NCI-H2227 (cell line): Measurements from ENCODE around the gene NCS1.

ENCODE experiments used
- DNase-seq: peaks from one replicate; lab custom pipeline; 2025; ENCODE audit not compliant: unreplicated experiment; lab: John Stamatoyannopoulos, UW

NCS1 gene

GRCh38 chr9:130147198-130147597 is 25.0 kb upstream of the NCS1 start:
- DNase-seq = no peak

DNA sequence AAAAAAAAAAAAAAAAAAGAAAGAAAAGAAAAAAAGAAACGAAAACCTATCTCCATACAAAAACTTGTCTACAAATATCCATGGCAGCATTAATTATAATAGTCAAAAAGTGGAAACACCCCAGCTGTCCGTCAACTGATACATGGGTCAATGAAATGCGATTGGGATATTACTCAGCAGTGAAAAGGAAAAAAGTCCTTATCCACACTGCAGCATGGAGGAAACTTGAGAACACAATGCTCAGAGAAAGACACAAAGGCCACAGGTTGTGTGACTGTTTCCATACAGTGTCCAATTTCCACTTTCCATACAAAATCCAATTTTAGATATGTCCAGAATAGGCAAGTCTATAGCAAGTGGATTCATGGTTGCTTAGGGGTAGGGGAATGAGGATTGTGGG is 24.3 kb upstream of the NCS1 start:
- no peak for DNase-seq

DNA sequence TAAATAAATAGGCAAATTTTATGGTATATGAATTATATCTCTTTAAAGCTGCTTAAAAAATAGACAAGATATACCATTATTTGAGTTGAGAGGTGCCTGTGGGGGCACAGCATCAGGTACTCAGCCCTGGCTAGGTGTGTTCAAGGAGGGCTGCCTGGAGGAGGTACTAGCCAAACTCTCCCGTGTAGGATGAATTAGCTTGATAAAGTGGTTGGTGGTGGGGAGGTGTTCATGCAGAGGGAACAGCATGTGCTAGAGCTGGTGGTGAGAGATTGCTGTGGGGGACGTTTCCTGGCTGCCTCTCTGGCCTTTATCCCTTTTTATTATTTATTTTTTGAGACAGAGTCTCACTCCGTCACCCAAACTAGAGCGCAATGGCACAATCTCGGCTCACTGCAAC is 23.2 kb upstream of the NCS1 start:
- no peak for DNase-seq

- DNase-seq = no peak
These were observed 22.4 kb upstream of the NCS1 start for GRCh38 chr9:130149654-130150286.

DNA sequence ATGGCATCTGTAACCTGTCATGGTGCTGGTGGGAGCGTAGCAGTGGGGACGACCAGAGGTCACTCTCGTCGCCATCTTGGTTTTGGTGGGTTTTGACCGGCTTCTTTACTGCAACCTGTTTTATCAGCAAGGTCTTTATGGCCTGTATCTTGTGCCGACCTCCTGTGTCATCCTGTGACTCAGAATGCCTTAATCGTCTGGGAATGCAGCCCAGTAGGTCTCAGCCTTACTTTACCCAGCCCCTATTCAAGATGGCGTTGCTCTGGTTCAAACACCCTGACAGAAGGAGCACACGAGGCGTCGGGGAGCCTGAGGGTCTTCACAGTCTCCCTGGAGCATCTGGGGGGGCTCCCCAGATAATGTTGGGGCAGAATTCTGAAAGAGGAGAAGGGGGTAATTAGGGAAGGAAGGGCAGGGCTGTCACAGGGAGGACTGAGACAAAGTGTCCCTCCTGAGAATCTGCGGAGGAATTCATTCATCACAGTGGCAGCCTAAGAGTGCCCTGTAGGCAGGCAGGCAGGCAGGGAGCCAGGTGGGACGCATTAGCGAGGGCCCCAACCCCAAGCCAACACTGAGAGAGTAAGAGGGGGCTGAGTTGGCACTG is 21.3 kb upstream of the NCS1 start:
- no peak for DNase-seq

DNA sequence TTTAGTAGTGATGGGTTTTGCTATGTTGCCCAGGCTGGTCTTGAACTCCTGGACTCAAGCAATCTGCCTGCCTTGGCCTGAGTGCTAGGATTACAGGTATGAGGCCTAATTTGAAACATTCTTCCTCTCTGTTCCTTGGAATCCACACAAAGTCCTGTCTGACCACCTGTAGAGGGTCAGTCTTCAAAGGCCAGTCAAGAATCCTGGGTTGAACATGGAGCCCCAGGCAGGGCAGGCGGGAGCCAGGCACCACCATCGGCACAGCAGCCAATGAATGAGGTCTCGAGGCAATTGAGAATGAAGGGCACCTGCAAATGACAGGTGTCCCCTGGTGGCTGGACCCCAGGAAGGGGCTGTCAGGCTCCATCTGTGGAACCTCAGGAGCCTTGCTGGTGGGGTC is 17.4 kb upstream of the NCS1 start:
- DNase-seq = no peak

DNA sequence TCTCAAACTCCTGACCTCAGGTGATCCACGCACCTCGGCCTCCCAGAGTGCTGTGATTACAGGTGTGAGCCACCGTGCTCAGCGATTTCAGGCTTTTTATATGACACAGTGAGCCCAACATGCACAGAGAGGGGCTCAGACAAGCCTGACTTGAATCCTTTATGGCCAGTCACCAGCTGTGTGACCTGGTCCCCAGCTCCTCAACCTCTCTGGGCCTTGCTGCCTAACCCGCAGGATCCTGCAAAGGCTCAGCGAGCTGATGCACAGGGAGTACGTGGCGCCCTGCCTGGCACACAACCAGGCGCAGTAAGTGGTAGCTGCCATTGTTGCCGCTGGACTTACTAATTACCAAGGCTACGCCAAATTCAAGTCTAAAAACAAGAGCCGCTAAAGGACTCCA is 16.6 kb upstream of the NCS1 start:
- DNase-seq = no peak

- no peak for DNase-seq
These were observed 15.5 kb upstream of the NCS1 start for GRCh38 chr9:130156672-130157071.

- DNase-seq = no peak
These were observed 15.1 kb upstream of the NCS1 start for GRCh38 chr9:130157079-130157478.

DNA sequence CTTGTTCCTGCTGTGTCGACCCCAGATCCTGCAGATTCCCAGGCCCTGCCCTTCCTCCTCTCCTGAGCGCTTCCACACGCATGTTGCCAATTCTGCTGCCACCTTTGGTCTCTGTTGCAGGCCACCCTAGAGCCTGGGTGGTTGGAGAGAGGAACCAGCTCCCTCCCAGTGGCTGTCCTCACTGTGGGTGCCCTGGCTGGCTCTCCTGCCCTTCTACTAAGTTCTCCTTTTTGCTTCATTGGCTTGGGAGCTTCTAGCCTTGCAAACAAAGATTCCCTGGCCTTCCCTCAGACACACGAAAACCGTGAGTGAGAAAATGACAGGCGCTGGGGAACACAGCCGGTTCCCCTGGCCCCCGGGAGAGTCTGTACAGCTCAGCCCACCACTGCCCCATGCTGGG is 14.2 kb upstream of the NCS1 start:
- no peak for DNase-seq

- no peak for DNase-seq
These were observed 13.1 kb upstream of the NCS1 start for GRCh38 chr9:130159057-130159456.

DNA sequence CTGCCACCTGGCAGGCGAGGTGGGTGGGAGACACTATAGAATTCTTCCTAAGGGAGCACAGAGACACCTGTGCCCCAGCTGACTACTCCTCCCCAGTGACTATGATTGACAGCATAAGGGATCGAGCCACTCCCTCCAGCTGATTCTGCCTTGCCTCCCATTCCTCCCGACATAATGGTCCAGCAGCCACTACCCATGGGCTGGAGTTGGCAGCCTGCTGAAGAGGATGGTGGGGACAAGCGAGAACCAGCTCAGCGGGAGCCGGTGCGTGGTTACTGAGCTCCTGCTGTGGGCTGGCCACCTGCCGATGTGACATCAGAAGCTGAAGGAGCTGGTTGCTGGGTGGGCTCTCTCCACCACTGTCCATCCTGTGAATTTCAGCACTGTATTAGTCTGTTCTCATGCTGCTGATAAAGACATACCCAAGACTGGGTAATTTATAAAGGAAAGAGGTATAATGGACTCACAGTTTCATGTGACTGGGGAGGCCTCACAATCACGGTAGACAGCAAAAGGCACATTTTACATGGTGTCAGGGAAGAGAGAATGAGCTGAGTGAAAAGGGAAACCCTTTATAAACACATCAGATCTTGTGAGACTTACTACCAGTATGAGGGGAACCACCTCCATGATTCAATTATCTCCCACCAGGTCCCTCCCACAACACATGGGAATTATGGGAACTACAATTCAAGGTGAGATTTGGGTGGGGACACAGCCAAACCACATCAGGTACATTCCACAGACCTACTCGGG is 12.1 kb upstream of the NCS1 start:
- no peak for DNase-seq

DNA sequence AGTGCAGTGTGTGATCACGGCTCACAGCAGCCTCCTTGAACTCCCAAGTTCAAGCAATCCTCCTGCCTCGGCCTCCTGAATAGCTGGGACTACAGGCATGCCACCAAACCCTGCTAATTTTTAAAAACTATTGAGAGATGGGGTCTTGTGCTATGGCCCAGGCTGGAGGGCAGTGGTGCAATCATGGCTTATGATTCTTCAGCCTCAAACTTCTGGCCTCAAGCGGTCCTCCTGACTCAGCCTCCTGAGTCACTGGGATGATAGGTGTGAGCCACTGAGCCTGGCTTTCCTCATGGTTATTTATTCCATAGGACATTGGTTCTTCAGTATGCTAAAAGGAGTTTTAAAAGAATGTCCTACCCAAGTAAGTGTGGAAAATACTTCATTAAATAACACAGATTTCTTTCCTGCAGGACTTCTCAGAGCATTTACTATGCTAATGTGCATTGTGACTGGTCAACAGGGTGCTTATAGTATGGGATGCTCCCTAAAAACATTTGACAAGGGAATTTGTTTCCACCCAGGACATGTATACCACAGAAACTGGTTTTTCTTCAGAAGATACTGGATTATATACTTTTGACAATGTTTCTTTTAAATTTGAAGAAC is 11.2 kb upstream of the NCS1 start:
- DNase-seq = no peak

DNA sequence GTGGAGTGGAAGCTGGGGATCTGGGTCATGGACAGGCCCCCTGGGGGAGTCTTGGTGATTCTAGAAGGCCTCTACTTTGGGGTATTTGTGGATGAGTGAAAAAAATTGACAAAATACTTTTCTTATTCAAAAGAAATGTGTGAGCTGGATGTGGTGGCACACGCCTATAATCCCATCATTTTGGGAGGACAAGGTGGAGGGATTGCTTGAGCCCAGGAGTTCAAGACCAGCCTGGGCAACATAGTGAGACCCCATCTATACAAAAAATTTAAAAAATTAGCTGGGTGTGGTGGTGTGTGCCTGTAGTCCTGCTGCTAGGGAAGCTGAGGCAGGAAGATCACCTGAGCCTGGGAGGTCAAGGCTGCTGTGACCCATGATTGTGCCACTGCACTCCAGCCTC is 6.6 kb upstream of the NCS1 start:
- no peak for DNase-seq

- DNase-seq = no peak
These were observed 5.8 kb upstream of the NCS1 start for GRCh38 chr9:130166399-130166798.

DNA sequence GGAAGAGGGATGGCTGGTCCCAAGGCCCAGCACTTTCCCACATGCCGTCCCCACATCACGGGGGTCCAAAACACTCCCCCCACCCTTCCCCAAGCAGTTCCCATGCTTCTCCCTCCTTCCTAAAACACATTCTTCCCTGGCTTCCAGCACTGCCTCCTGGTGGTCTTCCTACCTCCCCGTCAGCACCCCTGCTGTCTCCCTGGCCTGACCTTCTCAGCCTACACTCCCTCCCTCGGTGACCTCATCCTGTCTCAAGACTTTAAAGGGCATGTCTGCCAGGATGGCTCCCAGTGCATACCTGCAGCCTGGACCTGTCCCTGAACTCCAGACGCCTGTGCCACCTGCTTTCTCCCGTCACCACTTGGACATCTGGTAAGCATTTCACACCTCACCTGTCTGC is 4.3 kb upstream of the NCS1 start:
- no peak for DNase-seq

DNA sequence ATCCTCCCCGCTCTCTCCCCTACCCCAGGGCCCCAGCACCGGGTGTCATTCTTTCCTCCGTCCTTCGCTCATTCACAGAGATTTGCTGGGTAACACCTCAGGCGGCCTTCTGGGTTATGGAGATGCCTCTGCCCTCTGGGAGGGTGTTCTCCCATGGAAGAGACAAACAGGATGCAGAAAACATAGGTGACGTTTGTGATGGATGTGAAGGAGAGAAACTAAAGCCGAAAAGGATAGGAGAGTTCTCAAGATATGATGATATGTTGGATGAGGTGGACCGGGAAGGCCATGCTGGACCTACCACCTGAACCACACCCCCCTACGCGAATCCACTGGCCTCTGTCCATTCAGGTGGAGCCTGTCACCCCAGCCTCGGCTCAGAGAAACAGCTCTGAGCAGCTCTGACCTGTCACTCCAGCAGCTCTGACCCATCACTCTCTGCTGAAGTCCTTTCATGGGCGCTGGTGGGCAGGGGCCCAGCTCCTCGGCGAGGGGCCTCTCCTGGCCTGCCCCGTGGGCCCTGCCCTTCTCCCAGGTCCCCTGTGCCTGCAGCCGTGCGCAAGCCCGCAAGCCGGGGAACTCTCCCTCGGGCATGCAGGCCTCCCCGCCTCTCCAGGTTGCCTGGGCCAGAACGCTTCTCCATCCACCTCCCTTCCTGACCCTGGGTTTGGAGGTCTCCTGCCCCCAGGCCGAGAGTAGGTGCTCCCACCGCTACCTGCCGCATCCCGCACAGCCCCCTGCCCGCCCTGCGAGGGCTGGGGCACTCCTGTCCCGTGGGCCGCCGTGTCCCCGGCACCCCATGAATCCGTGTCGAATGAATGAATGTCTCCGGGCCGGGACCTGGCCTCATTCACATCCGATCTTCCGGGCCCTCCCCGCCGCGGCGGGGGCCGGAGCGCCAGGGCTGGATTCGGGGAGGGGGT is 717 bp upstream of the NCS1 start:
- no peak for DNase-seq

GRCh38 chr9:130172858-130173665 is 858 bp downstream of the NCS1 start:
- peak; percentile 23 for DNase-seq

- no peak for DNase-seq
These were observed 1.4 kb downstream of the NCS1 start for GRCh38 chr9:130173666-130173983.

GRCh38 chr9:130174025-130174424 is 1.8 kb downstream of the NCS1 start:
- no peak for DNase-seq
